ENCODE results near the gene FBRS. TPM values are rescaled to one million over a fixed set of nuclear protein-coding genes. Genes with fewer than 3 reads are reported as not detected.

FBRS gene
- total and polyA plus RNA-seq, 2 experiments from 2014 or later: 7.6 to 14.2 TPM

DNA sequence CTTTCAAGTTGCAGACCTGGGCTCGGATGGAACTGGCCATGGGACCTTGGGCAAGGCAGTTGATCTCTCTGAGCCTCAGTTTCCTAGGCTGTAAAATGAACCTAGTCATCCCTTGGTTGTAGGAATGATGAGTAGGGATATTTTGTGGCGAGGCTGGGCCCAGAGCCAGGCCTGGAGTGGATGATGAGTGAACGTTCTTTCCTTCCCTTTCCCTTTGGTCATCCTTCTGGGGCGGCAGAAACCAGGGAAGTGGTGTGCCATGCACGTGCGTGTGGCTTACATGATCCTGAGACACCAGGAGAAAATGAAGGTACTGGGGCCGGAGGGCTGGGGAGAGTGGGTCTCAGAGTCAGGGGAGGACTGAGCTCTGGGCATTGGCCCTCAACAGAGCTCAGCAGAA lies 8.4 kb downstream of the FBRS start:
- Histone ChIP-seq H3K79me2 (ENCODE audit: insufficient read depth) (peaks cover 51% of the 10 kb centered on the region), H3K4me2 (ENCODE audit: unreplicated experiment) (no peak overlapping the region), H3F3A (ENCODE audit: insufficient read depth) (0 out of 2 replicates have a peak, but pooled peaks cover under 1% of the 10 kb centered on the region), H3K36me3 (ENCODE audit: low read depth) (peaks cover 17% of the 10 kb centered on the region; the same call in 1 of the 2 replicates), H3K9ac (no peak overlapping the region), H3K9me3 (ENCODE audit: low read depth) (no peaks in the 10 kb centered on the region), H2AFZ (no peak overlapping the region), H3K4me1 (ENCODE audit: insufficient read depth) (0 out of 2 replicates have a peak, but pooled peaks cover 1% of the 10 kb centered on the region), H4K20me1 (ENCODE audit: insufficient read depth) (no peaks in the 10 kb centered on the region; the same call in 1 of the 2 replicates), H3K4me3 (no peak overlapping the region), H3K27ac (no peak overlapping the region), H3K9me2 (ENCODE audit: insufficient read depth) (no peaks in the 10 kb centered on the region), H3K27me3 (replicated peaks; ENCODE audit: insufficient read depth) (no peaks in the 10 kb centered on the region)
- DNase-seq: peak; percentile 24
- no peak for TF ChIP-seq EZH2 (IDR thresholded peaks at IDR 0.05; ENCODE audit: insufficient read depth, poor library complexity, severe bottlenecking)
- TF ChIP-seq EZH2phosphoT487 (IDR thresholded peaks at IDR 0.05; ENCODE audit: insufficient read depth, low read depth): no peak
- in situ Hi-C loops (cut with MboI): no loop called here
- 82 to 86% methylated on average over 7 of the region's 7 CpGs for WGBS, 2 experiments (ENCODE audit: low coverage in 1 of 2, low lambda C conversion rate in 2 of 2, missing lambda C conversion rate in 2 of 2)

DNA sequence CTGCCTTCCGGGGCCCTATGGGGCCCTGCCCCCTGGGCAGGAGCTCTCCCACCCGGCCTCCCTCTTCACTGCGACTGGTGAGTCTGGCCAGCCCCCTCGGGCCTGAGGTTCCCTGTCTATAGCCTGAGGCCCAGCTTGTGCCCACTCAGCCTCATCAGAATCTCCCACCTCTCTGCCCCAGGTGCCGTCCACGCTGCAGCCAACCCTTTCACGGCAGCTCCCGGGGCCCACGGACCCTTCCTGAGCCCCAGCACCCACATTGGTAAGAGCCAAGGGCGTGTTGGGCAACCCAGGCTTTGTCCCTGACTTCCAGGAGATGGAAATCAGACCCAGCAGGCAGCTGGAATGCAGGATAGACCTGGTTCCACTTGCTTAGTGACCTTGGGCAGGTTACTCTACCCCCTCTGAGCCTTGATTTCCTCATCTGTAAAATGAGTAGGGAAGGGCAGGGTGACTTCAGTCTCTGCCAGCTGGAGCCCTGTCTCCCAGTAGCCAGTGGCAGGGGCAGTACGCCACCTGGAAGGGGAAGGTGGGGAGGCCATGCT lies 9.2 kb downstream of the FBRS start:
- peaks cover 43% of the 10 kb centered on the region for H3K79me2 ChIP-seq (ENCODE audit: insufficient read depth)
- TF ChIP-seq EZH2phosphoT487 (IDR thresholded peaks at IDR 0.05; ENCODE audit: insufficient read depth, low read depth) (no peak), EZH2 (IDR thresholded peaks at IDR 0.05; ENCODE audit: insufficient read depth, poor library complexity, severe bottlenecking) (no peak)

DNA sequence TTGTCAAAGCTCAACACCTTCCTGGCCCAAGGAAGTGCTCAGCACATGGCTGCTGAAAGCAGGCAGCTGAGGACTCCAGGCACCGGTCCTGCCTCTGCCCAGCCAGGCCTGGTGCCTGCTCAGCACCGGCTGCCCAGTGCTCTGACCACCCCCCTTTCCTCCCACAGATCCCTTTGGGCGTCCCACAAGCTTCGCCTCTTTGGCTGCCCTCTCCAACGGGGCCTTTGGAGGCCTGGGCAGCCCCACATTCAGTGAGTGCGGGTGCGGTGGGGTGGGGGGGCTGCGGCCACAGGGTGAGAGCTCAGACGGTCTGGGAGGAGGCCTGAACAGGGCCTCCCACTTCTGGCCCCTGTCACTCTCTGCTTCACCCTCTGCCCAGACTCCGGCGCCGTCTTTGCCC lies 10.2 kb downstream of the FBRS start:
- H3K27ac ChIP-seq: no peak overlapping the region
- no peaks in the 10 kb centered on the region for H4K20me1 ChIP-seq (ENCODE audit: insufficient read depth)
- no peak overlapping the region for H3K4me3 ChIP-seq
- peaks cover 7% of the 10 kb centered on the region; the same call in 1 of the 2 replicates for H3F3A ChIP-seq (ENCODE audit: insufficient read depth)
- no peaks in the 10 kb centered on the region for H3K27me3 ChIP-seq (replicated peaks; ENCODE audit: insufficient read depth)
- H3K4me2 ChIP-seq (ENCODE audit: unreplicated experiment): no peak overlapping the region
- H3K4me1 ChIP-seq (ENCODE audit: insufficient read depth): no peaks in the 10 kb centered on the region
- H2AFZ ChIP-seq: no peak overlapping the region
- no peak for DNase-seq
- H3K9ac ChIP-seq: no peak overlapping the region
- H3K79me2 ChIP-seq (ENCODE audit: insufficient read depth): peaks cover 34% of the 10 kb centered on the region
- WGBS, 2 experiments (ENCODE audit: low coverage in 1 of 2, low lambda C conversion rate in 2 of 2, missing lambda C conversion rate in 2 of 2): 93 to 94% methylated on average over 10 to 12 of the region's 12 CpGs
- TF ChIP-seq EZH2phosphoT487 (IDR thresholded peaks at IDR 0.05; ENCODE audit: insufficient read depth, low read depth) (no peak), EZH2 (IDR thresholded peaks at IDR 0.05; ENCODE audit: insufficient read depth, poor library complexity, severe bottlenecking) (no peak)
- peaks cover 10% of the 10 kb centered on the region; the same call in 1 of the 2 replicates for H3K36me3 ChIP-seq (ENCODE audit: low read depth)
- in situ Hi-C loops (cut with MboI): no loop called here
- H3K9me2 ChIP-seq (ENCODE audit: insufficient read depth): no peaks in the 10 kb centered on the region
- H3K9me3 ChIP-seq (ENCODE audit: low read depth): no peaks in the 10 kb centered on the region

More for the DNA sequence above, 9.2 kb downstream of the FBRS start:
- H3K9ac ChIP-seq: no peak overlapping the region
- no peaks in the 10 kb centered on the region; the same call in 1 of the 2 replicates for H4K20me1 ChIP-seq (ENCODE audit: insufficient read depth)
- no peak overlapping the region for H2AFZ ChIP-seq
- no peak overlapping the region for H3K4me2 ChIP-seq (ENCODE audit: unreplicated experiment)
- in situ Hi-C loops (cut with MboI): no loop called here
- no peak overlapping the region for H3K27ac ChIP-seq
- H3K27me3 ChIP-seq (replicated peaks; ENCODE audit: insufficient read depth): no peaks in the 10 kb centered on the region
- WGBS, 2 experiments (ENCODE audit: low coverage in 1 of 2, low lambda C conversion rate in 2 of 2, missing lambda C conversion rate in 2 of 2): 88 to 90% methylated on average over 11 of the region's 11 CpGs
- no peaks in the 10 kb centered on the region for H3K9me3 ChIP-seq (ENCODE audit: low read depth)
- no peak overlapping the region for H3K4me3 ChIP-seq
- H3K36me3 ChIP-seq (ENCODE audit: low read depth): peaks cover 17% of the 10 kb centered on the region; the same call in 1 of the 2 replicates
- peaks cover 7% of the 10 kb centered on the region; the same call in 1 of the 2 replicates for H3F3A ChIP-seq (ENCODE audit: insufficient read depth)
- no peaks in the 10 kb centered on the region for H3K9me2 ChIP-seq (ENCODE audit: insufficient read depth)
- no peak for DNase-seq
- H3K4me1 ChIP-seq (ENCODE audit: insufficient read depth): no peaks in the 10 kb centered on the region

DNA sequence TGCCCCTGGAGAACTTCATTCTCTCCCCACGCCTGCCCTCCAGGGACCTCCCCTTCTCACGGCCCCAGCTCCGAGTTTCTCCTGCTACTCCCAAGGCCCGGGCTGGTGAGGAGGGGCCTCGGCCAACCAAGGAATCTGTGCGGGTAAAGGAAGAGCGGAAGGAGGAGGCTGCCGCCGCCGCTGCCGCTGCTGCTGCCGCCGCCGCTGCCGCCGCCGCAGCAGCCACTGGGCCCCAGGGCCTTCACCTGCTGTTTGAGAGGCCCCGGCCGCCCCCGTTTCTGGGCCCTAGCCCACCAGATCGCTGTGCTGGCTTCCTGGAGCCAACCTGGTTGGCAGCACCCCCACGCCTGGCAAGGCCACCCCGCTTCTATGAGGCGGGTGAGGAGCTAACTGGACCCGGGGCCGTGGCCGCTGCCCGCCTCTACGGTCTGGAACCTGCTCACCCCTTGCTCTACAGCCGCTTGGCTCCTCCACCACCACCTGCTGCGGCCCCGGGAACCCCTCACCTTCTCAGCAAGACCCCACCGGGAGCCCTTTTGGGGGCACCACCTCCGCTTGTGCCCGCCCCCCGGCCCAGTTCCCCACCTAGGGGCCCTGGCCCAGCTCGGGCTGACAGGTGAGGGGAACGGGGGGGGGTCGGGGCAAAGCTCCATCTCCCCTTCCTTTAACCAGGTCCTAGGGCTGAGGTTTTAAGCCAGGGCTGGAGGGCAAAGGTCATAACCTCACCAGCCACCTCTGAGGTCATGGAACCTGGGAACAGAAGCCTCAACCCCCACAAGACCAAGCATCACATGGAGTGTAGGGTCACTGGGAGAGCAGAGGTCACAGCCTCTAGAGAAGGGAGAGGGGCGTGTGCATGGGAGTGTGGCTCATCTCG lies 11.0 kb downstream of the FBRS start:
- no peak for TF ChIP-seq EZH2 (IDR thresholded peaks at IDR 0.05; ENCODE audit: insufficient read depth, poor library complexity, severe bottlenecking)
- TF ChIP-seq EZH2phosphoT487 (IDR thresholded peaks at IDR 0.05; ENCODE audit: insufficient read depth, low read depth): no peak
- H3K27ac ChIP-seq: no peak overlapping the region
- in situ Hi-C loops (cut with MboI): no loop called here

More for the DNA sequence above, 11.0 kb downstream of the FBRS start:
- WGBS, 2 experiments (ENCODE audit: low coverage in 1 of 2, low lambda C conversion rate in 2 of 2, missing lambda C conversion rate in 2 of 2): 83 to 91% methylated on average over 16 to 40 of the region's 41 CpGs
- no peaks in the 10 kb centered on the region for H4K20me1 ChIP-seq (ENCODE audit: insufficient read depth)
- no peak overlapping the region for H3K9ac ChIP-seq
- H3K4me1 ChIP-seq (ENCODE audit: insufficient read depth): no peaks in the 10 kb centered on the region
- no peak overlapping the region for H3K4me2 ChIP-seq (ENCODE audit: unreplicated experiment)
- no peak overlapping the region for H3K4me3 ChIP-seq
- no peak for DNase-seq
- H2AFZ ChIP-seq: no peak overlapping the region
- H3K27me3 ChIP-seq (replicated peaks; ENCODE audit: insufficient read depth): no peaks in the 10 kb centered on the region
- no peaks in the 10 kb centered on the region for H3K9me3 ChIP-seq (ENCODE audit: low read depth)
- no peaks in the 10 kb centered on the region for H3K9me2 ChIP-seq (ENCODE audit: insufficient read depth)
- H3K79me2 ChIP-seq (ENCODE audit: insufficient read depth): peaks cover 27% of the 10 kb centered on the region
- peaks cover 7% of the 10 kb centered on the region; the same call in 1 of the 2 replicates for H3F3A ChIP-seq (ENCODE audit: insufficient read depth)
- H3K36me3 ChIP-seq (ENCODE audit: low read depth): peaks cover 6% of the 10 kb centered on the region; the same call in 1 of the 2 replicates
